Left forelimb (tissue), 1 donor: ENCODE measurements around the gene GK.
"Not testable (repeated sequence)": the region's sequence is repeated elsewhere in the genome, so short reads cannot be mapped to it uniquely, and the experiment has no call there.

ENCODE experiments used
- DNase-seq: peaks from one replicate; pipeline ENCODE4 v3.0.0-alpha.2; 2018; ENCODE audit warnings: low spot score

Gene GK

GRCh38 chrX:30706216-30706775 lies 53.1 kb downstream of the GK start:
- no peak for DNase-seq

DNA sequence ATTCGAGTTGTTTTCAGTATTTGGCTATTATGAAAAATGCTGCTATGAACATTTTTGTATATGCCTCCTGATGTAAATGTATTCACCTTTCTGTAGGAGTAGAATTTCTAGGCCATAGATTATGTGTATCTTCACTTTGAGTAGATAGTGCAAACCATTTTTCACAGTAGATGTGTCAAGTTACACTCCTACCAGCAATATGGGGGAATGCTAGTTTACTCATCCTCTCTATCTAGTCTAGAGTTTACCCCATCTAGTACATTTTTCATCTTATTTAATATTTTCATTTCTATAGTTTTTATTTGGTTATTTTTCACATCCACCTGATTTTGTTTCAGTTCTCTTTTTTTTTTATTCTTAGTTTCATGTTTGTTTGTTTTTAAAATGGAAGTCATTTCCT lies 59.0 kb downstream of the GK start:
- no peak for DNase-seq

- no peak for DNase-seq
Observed at GRCh38 chrX:30713061-30713525, 59.9 kb downstream of the GK start.

DNA sequence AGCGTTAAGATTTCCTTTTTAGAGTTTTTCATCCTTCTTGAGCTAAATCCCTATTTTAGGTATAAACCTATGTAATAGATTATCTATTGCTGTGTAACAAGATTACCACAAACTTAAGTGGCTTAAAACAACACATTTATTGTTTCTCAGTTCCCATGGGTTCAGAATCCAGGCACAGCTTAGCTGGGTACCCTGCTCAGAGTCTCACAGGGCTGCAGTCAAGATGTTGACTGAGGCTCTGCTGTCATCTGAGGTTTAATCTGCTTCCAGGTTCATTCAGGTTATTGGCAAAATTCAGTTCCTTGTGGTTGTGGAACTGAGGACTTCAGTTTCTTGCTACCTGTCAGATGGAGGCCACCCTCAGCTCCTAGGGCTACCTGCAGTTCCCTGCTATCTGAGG lies 60.9 kb downstream of the GK start:
- no peak for DNase-seq

DNA sequence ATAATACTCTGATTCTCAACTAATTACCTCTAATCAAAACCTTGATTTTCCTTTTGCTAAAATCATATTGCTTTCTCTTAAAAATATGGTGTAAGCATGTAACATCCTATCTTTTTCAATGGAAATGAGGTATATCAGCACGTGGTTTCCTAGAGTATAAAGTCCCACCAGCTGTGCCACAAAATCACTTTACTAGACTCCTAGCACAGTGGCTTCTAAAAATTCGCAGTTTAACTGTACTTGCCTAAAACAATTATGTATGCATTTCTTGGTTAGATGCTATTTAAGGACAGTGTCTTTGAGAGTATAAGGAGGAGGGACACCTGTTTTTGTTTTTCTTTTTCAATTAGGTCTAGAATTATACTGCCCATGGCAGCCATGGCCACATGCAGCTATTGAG lies 62.8 kb downstream of the GK start:
- DNase-seq: no peak

DNA sequence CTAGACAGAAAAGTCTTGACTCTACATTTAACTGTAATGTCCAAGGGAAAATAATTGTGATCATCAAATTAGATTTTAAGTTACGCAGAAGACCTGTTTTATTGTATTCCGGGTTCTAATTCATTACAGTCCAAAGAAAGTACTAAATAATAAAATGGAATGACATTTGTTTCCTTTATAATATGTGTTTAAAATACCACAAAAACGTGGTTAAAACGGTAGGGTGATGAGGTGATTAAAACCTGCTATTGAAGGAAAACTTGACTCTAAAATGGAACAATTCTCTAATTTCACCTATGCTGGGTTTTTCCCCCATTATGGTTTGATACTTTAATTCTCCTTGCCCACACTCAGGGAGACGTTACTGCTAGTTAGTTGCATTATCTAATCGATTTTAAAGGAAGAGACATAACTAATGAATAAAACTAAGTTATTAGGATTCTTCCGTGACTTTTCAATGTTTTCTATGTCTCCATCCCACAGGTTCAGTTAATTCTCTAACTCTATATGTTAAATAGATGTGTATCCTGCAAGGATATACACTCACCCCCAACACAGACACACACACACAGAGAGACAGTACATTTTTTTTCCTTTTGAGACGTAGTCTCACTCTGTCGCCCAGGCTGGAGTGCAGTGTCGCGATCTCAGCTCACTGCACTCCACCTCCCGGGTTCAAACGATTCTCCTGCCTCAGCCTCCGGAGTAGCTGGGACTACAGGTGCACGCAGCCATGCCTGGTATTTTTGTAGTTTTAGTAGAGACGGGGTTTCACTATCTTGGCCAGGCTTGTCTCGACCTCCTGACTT lies 80.8 kb downstream of the GK start:
- DNase-seq: no peak

DNA sequence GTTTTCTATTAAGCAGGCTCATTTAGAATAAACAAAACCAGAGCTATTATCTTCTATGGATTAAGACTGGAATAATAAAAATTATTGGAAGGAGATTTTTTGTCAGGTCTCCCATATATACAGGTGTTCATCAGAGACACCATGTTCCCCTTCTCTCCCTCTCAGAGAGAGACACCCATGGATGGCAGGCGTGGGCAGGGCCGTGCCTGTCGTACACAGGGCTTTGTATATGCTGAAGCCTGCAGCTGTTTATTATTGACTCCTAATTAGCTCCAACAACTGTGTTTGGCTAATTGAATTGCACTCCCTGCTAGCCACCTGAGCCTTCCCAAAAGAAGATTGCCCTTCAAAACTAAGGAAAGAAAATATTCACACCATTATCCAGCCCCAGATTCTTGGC lies 81.6 kb downstream of the GK start:
- DNase-seq: no peak

- no peak for DNase-seq
Observed at GRCh38 chrX:30735839-30736238, 82.6 kb downstream of the GK start.

DNA sequence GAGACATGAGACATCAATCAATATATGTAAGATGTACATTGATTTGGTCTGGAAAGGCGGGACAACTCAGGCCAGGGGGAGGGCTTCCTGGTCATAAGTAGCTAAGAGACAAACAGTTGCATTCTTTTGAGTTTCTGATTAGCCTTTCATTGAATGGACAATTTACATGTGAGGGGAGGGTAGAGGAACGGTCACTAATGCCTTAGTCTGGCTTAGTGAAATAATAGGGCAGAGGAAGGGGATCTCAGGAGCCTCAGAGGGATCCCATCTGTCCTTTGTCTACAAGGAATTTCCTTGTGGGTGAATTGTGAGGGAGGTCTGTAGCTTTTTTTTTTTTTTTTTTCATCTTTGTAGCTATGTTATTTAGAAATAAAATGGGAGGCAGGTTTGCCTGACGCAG lies 88.3 kb downstream of the GK start:
- no peak for DNase-seq

DNA sequence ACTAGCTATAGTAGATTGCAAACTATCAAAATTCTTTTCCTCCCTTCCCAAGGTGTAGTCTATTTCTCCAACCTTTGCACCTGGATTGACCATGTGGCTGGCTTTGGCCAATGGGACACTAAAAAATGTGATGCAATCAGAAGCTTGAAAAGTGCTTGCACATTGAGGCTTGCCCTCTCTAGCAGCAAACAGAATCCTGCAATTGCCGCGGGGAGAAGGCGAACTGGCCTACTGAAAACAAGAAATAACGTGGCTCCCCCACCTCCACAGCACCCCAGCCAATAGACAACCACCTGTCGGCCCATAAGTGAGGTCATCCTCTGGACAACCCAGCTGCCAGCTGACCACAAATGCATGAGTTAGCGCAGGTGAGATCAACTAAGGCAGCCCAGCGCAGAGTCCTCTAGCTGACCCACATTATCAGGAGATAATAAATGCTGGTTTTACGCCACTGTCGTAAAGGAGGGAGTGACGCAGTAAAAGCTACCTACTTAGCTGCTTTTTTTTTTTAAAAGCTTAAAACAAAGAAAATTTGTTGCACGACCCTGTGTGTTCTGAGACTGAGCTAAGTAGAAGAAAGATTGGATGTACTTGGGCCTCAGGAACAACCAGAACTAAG lies 95.2 kb downstream of the GK start:
- no peak for DNase-seq

- no peak for DNase-seq
Observed at GRCh38 chrX:30751497-30751896, 98.3 kb downstream of the GK start.

GRCh38 chrX:30762755-30763154 lies 109.5 kb downstream of the GK start:
- no peak for DNase-seq

GRCh38 chrX:30773764-30774163 lies 120.5 kb downstream of the GK start:
- not testable (repeated sequence) for DNase-seq

- no peak for DNase-seq
Observed at GRCh38 chrX:30777575-30777974, 124.4 kb downstream of the GK start.

- no peak for DNase-seq
Observed at GRCh38 chrX:30779453-30780030, 126.3 kb downstream of the GK start.
